Astrocyte (in vitro differentiated cells and primary cell): ENCODE results near the gene SAMD4A.

Experiments used
- CTCF ChIP-seq: IDR thresholded peaks from 2 replicates; pipeline ENCODE4 v1.5.1; 2011; ENCODE audit warnings: low read depth, mild to moderate bottlenecking, inconsistent platforms, low read length, moderate library complexity; ENCODE audit not compliant: insufficient read depth
- EZH2 ChIP-seq: IDR thresholded peaks from 2 replicates; pipeline ENCODE4 v1.6.1; 2012; ENCODE audit warnings: mild to moderate bottlenecking, low read length, inconsistent platforms; ENCODE audit not compliant: insufficient read depth

DNA sequence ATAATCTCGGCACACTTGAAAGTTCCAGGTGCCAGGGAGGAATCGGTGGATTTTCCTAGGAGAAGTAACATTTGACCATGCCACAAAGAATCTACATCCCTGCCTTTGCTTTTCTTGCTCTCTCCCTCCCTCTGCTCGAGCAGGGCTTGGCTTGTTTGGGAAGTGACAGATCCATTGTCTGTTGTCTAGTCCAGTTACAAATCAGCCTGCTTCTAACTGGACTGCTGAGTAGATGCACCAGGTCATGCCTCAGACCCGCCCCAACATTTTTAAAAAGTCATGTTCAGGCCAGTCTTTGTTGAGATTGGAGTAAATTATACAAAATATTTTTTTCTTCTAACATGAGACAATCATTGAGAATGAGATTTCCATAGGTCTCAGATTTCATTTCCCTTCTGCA lies 182.3 kb downstream of the SAMD4A start:
- TF ChIP-seq CTCF: no peak
- TF ChIP-seq EZH2: no peak
